ENCODE measurements around the gene VSIG4.
"Not testable (repeated sequence)": the region's sequence is repeated elsewhere in the genome, so short reads cannot be mapped to it uniquely, and the experiment has no call there.

VSIG4 gene

DNA sequence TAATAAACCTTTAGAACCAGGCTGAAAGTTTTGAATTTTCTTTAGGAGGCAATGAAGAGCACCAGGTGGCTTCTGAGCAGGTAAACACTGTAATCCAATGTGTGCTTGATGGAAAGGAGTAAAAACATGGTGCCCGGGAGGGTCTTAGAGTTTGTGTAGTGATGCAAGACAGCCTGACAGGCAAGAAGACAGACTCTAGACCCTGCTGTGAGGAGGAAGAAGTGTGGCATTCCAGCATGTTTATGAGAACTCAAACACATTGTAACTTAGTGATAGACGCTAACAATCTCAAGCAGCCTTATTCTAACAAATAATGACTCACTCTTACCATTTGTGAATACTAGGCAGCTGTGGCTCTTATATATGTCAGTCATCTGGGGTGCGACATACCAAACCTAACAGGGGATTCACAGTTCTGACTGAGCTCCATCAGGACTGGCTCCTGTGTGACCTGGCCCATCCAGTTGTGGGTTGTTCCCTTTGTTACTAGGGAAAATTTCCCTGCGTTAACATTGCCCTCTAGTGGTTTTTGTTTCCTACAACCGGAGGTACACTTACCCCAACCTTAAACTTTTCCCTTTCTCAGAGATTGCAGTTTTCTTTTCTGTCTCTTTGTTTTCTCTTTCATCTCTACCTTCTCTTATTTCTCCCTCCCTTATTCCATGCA, 53.8 kb downstream of the VSIG4 start:
- DNase-seq (ENCODE audit: low read depth in 2 of 2, low spot score in 1 of 2), result peak; percentile 16 to 48

DNA sequence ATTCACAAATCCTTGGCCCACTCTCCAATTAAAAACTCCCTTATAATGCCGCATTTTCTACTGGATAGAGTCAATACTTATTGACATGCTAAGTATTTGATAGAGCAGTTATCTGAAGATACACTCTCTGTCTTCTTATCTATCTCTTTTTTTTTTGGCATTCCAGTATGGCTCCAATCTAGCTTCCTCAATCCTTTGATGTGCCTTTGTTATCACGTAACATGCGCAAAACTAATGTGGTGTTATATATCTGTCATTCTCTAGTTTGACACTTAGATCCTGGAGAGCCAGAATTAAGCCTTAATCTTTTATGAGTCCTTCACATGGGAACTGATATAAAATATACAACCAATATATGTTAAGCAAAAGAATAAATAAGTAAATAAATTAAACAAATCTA, 54.7 kb downstream of the VSIG4 start:
- DNase-seq (ENCODE audit: low read depth in 2 of 2, low spot score in 1 of 2), result no peak

DNA sequence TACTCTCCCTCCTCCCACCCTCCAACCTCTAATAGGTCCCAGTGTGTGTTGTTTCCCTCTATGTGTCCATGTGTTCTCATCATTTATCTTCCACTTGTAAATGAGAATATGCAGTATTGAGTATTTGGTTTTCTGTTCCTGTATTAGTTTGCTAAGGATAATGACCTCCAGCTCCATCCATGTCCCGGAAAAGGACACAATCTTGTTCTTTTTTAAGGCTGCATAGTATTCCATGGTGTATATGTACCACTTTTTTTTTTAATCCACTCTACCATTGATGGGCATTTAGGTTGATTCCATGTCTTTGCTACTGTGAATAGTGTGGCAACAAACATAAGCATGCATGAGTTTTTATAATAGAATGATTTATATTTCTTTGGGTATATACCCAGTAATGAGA, 62.7 kb downstream of the VSIG4 start:
- not testable (repeated sequence) for DNase-seq (ENCODE audit: low read depth in 2 of 2, low spot score in 1 of 2)

DNA sequence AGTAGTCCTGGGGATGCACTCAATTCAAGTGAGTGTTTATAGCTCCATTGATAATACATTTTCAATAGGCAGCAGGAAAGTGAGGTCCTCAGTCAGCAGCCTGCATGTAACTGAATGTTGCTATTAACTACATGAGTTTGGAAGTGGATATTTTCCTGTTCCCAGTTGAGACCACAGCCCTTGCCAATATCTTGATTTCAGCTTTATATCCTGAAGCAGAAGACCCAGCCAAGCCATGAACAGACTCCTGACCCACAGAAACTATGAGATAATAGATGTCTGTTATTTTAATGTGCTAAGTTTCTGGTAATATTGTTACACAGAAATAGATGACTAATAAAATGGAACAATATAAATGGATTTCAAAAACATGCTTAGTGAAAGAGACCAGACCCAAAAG, 63.7 kb downstream of the VSIG4 start:
- no peak for DNase-seq (ENCODE audit: low read depth in 2 of 2, low spot score in 1 of 2)

DNA sequence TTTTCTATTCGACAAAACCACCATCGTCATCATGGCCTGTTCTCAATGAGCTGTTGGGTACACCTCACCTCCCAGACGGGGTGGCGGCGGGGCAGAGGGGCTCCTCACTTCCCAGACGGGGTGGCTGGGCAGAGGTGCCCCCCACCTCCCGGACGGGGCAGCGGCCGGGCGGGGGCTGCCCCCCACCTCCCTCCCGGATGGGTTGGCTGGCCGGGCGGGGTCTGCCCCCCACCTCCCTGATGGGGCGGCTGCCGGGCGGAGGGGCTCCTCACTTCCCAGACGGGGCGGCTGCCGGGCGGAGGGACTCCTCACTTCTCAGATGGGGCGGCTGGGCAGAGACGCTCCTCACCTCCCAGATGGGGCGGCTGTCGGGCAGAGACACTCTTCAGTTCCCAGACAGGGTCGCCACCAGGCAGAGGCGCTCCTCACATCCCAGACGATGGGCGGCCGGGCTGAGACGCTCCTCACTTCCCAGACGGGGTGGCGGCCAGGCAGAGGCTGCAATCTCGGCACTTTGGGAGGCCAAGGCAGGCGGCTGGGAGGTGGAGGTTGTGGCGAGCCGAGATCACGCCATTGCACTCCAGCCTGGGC, 64.6 kb downstream of the VSIG4 start:
- DNase-seq (ENCODE audit: low read depth in 2 of 2, low spot score in 1 of 2), result not testable (repeated sequence)

Data from stimulated activated CD8-positive, alpha-beta memory T cell treated with anti-CD3 and anti-CD28 coated beads, Interleukin-4, amount 100 ng/mL, for 4 hours (primary cell).